ENCODE measurements around the gene NUCKS1.

The NUCKS1 gene

DNA sequence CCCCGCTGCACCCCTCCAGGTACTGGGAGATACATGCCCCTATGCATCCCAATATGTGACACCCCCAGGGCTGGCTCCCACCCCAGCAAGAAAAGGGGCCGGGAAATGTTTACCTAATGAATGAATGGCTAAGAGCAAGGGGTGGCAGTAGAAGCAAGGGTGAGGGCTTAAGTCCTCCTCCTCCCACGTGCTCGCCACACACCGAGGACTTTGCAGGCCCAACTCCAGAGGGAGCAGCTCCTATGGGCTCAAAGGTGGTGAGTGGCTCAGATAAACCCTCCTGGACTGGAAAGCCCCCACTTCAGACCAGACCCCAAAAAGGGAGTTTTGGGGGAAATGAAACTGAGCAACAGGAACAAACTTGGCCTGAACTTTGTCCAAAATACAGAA lies 81.0 kb downstream of the NUCKS1 start:
- DNase-seq (ENCODE audit: low read depth), result no peak

DNA sequence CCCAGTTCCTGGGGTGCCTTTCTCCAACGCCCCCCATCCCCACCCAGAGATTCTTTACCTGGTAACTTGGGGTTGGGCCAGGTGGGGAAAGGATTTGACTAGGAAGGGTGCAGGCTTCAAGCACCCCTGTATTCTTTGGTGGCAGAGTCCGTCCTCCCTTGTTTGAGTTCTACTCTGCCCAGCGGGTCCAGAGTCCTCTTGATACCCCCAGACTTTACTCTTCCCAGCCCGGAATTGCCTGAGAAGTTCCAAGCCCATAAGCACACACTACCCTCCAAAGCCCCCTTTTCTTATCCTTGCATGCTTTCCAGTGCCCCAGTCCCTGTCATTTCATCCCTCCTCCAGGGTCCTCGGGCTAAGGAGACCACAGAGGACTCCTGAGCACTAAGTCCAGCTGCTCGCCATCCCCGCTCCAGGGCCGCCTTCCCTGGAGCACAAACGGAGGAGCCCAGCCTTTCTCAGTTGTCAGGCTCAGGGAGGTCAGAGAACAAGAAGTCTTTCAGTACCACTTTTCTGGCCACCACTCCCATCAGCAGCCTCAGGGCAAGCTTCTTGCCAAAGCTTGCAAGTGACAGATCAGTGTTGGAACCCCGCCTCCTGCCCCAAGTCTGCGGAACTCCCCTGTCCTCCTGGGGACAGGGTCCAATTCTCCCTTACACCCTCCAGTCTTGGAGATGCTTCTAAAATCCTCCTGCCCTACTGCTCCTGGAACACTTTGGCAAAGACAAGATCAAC lies 81.9 kb downstream of the NUCKS1 start:
- no peak for DNase-seq (ENCODE audit: low read depth)

DNA sequence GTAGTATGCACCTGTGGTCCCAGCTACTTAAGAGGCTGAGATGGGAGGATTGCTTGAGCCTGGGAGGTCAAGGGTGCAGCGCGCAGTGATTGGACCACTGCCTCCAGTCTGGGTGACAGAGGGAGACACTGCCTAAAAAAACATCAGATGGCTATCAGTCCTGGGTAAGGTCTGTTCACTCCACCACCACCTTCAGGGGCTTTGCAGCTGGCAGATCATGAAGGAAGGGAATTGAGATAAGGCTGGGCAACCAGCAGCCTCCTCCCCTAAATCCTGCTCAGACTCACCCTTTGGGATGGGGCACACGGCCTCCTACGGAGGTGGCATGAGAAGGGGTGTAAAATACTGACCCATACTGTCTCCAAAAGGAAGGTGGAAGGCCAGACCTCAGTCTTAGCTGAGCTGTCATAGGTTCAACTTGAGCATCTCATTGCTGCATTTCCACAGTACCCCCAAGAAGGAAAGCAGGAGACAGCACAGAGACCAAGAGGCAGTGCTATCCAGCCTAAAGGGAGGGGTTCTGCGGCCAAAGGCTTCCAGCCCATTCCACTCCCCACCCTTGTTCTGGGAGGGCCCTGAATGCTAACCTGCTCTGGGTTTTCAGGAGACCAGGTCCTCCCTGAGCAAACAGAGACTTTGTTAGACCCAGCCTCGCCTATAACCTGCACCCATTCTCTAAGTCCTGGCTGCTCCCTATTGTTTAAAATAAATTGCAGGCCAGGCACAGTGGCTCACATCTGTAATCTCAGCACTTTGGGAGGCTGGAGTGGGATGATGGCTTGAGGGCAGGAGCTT lies 83.4 kb downstream of the NUCKS1 start:
- no peak for DNase-seq (ENCODE audit: low read depth)

DNA sequence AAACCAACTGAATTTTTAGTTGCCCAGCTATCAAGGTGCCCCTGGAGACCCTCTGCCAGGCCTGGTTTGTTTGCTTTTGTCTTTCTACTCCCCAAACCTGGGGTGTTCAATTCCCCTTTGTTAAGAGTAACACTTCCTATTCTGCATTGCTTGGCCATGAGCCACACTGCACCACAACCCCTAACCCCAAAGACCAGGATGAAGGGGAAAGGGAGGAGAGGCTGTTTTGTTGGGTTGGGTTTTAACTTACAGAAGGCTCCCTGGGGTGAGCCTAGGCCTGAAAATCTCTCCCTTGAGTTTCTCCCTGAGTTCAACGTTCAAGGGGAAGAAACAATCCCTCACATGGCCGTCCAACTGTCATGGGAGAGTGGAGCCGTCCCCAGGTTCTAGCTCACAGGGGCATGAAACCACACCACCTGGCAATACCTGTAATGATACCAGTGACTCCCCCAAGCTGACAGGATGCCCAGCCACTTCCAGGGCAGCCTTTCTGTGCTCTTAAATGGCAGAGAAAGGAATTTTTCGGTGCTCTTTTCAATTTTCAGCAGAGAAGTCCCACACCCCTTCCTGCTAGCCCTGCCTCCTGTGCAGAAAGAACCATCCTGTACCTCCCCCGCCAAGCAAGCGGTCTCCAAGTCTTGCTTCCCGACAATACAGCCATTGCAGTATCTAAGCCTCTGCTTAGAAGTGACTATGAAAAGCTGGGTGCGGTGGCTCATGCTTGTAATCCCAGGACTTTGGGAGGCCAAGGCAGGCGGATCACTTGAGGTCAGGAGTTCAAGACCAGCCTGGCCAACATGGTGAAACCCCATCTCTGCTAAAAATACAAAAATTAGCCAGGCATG lies 84.6 kb downstream of the NUCKS1 start:
- no peak for DNase-seq (ENCODE audit: low read depth)

DNA sequence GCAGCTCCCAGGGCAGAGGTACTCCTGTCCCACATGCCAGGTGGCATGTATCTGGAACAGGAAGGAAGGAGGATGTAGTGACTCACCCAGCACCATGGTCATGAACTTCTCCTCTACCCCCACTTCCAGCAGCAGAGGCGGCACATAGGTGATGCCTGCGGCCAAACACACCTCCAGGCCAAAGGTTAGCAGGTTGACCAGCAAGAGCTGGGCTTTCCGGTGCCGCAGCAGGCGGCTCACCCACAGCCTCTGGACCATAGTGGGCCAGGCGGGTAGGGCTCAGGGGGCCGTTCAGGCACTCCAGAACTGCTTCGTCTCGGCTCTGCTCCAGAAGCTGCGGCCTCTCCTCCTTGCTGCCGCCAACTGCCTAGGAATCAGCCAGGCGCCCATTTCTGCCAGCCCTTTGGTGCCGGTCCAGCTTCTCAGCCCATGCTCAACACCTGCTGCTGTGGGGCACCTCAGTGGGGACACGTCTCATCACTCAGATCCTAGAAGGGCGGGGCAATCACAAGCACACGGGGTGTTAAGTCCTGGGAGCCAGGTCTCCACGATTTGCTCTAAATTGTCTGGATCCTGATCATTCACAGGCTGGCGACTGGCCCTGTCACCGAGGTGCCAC lies 85.5 kb downstream of the NUCKS1 start:
- DNase-seq (ENCODE audit: low read depth), result no peak

DNA sequence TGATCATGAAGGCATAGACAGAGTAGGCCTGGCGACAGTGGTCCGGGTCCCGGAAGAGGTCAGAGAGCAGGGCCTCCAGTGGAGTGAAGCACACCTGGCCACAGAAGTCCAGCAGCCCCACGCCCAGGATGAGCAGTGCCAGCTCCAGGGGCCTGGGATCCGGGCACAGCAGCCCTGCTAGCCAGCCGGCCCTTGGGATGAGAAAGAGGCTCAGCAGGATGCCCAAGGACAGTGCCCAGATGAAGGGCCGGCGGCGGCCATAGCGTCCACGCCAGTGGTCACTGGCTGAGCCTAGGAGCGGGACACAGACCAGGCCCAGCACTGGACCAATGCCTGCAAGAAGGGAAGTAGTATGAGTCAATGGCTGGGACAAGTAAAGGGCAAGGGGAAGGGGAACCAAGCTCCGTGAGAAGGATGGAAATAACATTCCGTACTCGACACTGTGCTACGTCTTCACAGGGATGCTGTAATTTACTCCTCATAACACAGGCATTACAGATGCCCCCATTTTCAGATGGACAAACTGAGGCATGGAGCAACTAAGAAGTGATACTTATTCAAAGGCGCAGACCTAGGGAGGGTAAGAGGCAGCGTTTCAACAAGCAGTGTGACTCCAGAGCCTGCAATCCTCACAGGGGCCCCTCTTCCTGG lies 86.6 kb downstream of the NUCKS1 start:
- no peak for DNase-seq (ENCODE audit: low read depth)

Measured in activated T-helper 1 cell treated with Interleukin-2 at 50 U/mL for 16 hours (primary cell).